DMS53 treated with DMSO at 0.1 percent for 48 hours (cell line): ENCODE data around the gene ASB16.

Experiments
- DNase-seq: peaks from one replicate; lab custom pipeline; 2025; ENCODE audit not compliant: unreplicated experiment; lab: John Stamatoyannopoulos, UW

The ASB16 gene

DNA sequence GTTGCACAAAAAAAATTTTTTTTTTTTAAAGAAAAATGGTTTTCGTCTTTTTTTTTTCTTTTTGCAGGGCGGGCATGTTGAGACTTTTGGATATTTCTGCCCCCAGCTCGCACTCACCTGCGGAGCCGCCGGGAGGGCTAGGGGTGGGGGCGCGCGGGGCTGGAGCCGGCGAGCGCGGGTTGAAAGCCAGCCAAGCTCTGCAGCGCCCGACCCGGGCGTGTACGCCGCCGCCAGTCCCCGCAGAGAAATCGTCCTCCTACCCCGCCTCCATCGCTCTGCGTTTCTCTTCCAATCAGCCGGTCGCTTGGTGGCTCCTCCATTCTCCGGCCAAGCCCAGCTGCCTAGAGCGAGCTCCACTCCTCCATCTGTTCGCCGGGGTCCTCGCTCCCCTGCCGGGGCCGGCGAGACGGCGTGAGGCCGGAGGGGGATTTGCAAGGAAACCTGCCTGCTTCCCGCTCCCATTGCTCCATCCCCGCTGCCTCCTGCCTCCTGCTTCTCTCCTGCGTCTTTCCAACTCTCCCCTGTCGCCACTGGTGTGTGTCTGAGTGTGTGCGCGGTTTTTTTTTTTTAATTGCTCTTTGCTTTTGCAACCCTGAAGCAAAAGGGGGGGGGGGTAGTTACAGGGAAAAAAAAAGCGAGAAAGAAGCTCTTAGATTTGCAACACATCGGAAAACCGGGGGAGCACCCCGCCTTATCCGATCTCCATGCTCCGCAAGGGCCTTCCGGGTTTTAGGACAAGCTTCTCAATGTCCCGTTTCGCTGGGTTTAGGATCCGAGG lies 50.8 kb downstream of the ASB16 start:
- DNase-seq: peak; percentile 79

DNA sequence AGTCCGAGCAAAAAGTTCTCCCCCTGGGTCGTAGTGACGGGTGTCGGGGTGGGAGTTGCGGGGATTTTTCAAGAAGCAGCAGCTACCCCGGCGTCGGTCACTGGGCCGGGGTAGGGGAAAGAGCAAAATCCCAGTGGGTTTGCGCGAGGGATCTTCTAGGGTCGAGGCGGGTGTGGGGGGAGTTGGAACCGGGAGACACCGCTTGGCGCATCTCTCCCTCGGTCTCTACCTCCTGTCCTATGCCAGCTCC lies 51.3 kb downstream of the ASB16 start:
- DNase-seq: no peak

DNA sequence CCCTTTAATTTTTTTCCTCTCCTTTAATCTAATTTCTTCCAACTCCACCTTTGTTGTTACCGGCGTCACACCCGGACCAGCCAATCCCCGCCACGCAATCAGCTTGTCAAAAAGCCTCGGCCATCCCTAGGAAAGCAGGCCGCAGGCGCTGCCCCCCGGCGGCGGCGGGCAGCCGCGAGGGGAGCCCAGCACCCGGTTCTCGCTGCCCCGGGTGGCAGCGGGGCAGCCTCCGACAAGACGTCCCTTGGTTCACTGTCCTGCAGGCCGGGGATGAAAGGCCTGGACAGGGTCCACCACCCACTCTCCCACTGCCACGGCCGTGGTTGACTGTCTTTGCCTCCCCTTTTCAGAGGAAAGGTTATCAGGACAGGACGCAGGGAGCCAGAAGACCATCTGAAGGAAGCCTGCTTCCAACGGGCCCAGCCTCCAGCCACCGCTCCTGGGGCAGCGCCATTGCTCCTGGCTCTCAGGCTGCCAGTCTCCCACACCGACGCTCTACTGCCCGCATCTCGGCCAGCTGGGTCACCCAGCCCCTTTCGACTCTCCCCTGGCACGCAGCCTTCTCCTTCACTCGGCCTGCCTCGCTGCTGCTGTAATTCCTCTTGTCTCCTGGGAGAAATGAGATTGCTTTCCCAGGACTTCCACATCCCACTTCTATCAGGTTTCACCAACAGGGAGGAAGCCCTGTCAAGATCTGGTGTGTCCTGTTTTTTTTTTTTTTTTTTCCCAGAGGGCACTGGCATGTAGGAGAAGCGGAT lies 51.8 kb downstream of the ASB16 start:
- DNase-seq: peak; percentile 32

DNA sequence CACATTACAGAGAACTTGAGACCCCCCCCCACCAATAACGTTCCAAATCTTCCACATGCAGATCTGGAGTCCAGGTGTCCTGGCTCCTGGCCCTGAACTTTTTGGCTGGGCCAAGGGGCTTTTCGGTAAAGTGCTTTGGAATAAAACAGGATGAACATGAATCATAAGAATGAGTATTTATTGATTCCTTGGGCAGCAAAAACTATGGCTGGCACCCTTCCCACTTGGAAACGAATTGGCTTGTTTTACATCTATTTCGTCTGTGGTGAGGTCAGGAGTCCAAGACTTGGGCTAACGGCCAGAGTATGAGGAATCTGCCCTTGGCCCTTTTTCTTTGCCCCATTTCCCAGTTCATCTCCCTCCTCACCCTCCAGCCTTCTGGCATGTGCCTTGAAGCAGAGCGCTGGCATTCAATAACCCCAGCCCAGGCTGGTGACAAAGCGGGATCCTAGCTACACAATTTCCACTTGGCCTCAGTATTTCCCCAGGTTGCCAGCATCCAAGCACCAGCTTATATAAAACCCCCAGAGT lies 53.1 kb downstream of the ASB16 start:
- DNase-seq: no peak
